Caco-2 (cell line): ENCODE results near the gene PPP2R2D. TPM values are rescaled to one million over a fixed set of nuclear protein-coding genes. Genes with fewer than 3 reads are reported as not detected.

Source experiments
- BruUV-seq: library from RNA; stranded (reverse); fragments of 400-500 nt; replicated peaks from 2 replicates; lab custom pipeline; 2021; lab: Mats Ljungman, UMichigan
- CTCF ChIA-PET: fragments of 300-600 bp; sonication (Branson Sonifier 250); formaldehyde crosslinking; loops from one replicate; lab custom pipeline; 2022; ENCODE audit warnings: antibody characterized with exemption; lab: Charles Lee
- POLR2A ChIA-PET: fragments of 300-600 bp; sonication (Branson Sonifier 250); formaldehyde crosslinking; loops from one replicate; lab custom pipeline; 2022; ENCODE audit warnings: antibody characterized with exemption; lab: Charles Lee
- DNase-seq, 2 experiments: peaks; one replicate each; pipeline versions ENCODE4 v3.0.0 to v3.0.0-alpha.2; 2020 to 2022
- H3K27me3 ChIP-seq: replicated peaks from 2 replicates; pipeline ENCODE4 v1.6.0; 2011; ENCODE audit warnings: low read length; ENCODE audit not compliant: control insufficient read depth, insufficient read depth
- H3K36me3 ChIP-seq: 2 replicates; pipeline ENCODE4 v1.5.1; 2011; ENCODE audit warnings: low read length; ENCODE audit not compliant: control insufficient read depth, insufficient read depth
- H3K4me1 ChIP-seq: fragments of 250-450 bp; sonication (Bioruptor Pico); 2 replicates; pipeline ENCODE4 v1.5.1; 2020; ENCODE audit warnings: mild to moderate bottlenecking
- H3K4me3 ChIP-seq: 2 replicates; pipeline ENCODE4 v1.5.1; 2011; ENCODE audit warnings: low read depth, mild to moderate bottlenecking, control low read depth, low read length
- H3K9me3 ChIP-seq: fragments of 250-450 bp; sonication (Bioruptor Pico); 2 replicates; pipeline ENCODE4 v1.5.1; 2020; ENCODE audit warnings: mild to moderate bottlenecking, moderate library complexity
- H3K27ac Mint-ChIP-seq: one replicate; pipeline ENCODE4 v1.8.0; 2022; ENCODE audit warnings: mixed read lengths; ENCODE audit not compliant: unreplicated experiment
- H3K27me3 Mint-ChIP-seq: one replicate; pipeline ENCODE4 v1.8.0; 2022; ENCODE audit warnings: mixed read lengths; ENCODE audit not compliant: insufficient read depth, unreplicated experiment
- H3K36me3 Mint-ChIP-seq: one replicate; pipeline ENCODE4 v1.8.0; 2022; ENCODE audit warnings: mild to moderate bottlenecking, mixed read lengths; ENCODE audit not compliant: insufficient read depth, unreplicated experiment
- H3K4me1 Mint-ChIP-seq: one replicate; pipeline ENCODE4 v1.8.0; 2022; ENCODE audit warnings: low read depth, mixed read lengths; ENCODE audit not compliant: unreplicated experiment
- H3K4me3 Mint-ChIP-seq: one replicate; pipeline ENCODE4 v1.8.0; 2022; ENCODE audit warnings: mild to moderate bottlenecking, moderate library complexity, mixed read lengths; ENCODE audit not compliant: unreplicated experiment
- H3K9me3 Mint-ChIP-seq: one replicate; pipeline ENCODE4 v1.8.0; 2022; ENCODE audit warnings: mixed read lengths; ENCODE audit not compliant: unreplicated experiment
- CTCF ChIP-seq, 2 experiments: fragments of 200-600 bp in 1 of 2; IDR thresholded peaks; 1 replicate in 1 of 2; 2 replicates in 1 of 2; pipeline versions ENCODE4 v1.5.1 to v1.8.0; 2011 to 2022; ENCODE audit warnings: antibody characterized with exemption in 1 of 2, control low read depth in 1 of 2, inconsistent platforms in 1 of 2, low read depth in 1 of 2, low read length in 1 of 2, mild to moderate bottlenecking in 1 of 2, moderate library complexity in 1 of 2; ENCODE audit not compliant: insufficient read depth in 1 of 2, severe bottlenecking in 1 of 2, unreplicated experiment in 1 of 2
- intact Hi-C: fragments of 100-400 bp; cut with micrococcal nuclease; formaldehyde crosslinking; loops from one replicate; pipeline ENCODE4 v1.10.0; 2022; ENCODE audit not compliant: unreplicated experiment
- total RNA-seq: library from RNA; stranded (reverse); gene quantifications from 2 replicates; pipeline ENCODE4 v1.2.3, GENCODE V29; 2022

Gene PPP2R2D
- total RNA-seq, 1 experiment from 2014 or later: 34.4 TPM

- H3K36me3 Mint-ChIP-seq: no peaks in the 10 kb centered on the region
- no peak overlapping the region for H3K27ac Mint-ChIP-seq
- Histone ChIP-seq H3K4me1 (no peaks in the 10 kb centered on the region), H3K4me3 (no peak overlapping the region), H3K36me3 (no peaks in the 10 kb centered on the region), H3K9me3 (no peaks in the 10 kb centered on the region; the same call in 1 of the 2 replicates), H3K27me3 (no peaks in the 10 kb centered on the region)
- TF ChIP-seq CTCF (IDR thresholded peaks at IDR 0.05; ENCODE audit: insufficient read depth in 1 of 2, low read depth in 1 of 2, low read length in 1 of 2, severe bottlenecking in 1 of 2, unreplicated experiment in 1 of 2): no peak
- CTCF ChIA-PET: no interaction called here
- no peak overlapping the region for H3K4me3 Mint-ChIP-seq
- intact Hi-C loops: no loop called here
- no peaks in the 10 kb centered on the region for H3K4me1 Mint-ChIP-seq
- BruUV-seq: no TSS peak
- POLR2A ChIA-PET: no interaction called here
- DNase-seq: no peak
- no peaks in the 10 kb centered on the region for H3K9me3 Mint-ChIP-seq
- H3K27me3 Mint-ChIP-seq: peaks cover 2% of the 10 kb centered on the region
Measured at GRCh38 chr10:132004052-132004451, 103.2 kb downstream of the PPP2R2D start.

DNA sequence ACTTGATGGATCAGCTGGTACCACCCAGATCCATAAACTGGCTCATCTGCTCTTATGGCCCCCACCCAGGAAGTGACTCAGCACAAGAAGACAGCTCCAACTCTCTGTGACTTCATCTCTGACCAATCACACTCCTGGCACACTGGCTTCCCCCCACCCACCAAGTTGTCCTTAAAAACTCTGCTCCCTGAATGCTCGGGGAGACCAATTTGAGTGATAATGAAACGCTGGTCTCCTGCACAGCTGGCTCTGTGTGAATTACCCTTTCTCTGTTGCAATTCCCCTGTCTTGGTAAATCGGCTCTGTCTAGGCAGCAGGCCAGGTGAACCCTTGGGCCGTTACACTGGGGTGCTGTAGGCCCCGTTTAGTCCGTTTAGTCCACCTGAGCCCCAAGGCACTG is 104.3 kb downstream of the PPP2R2D start:
- POLR2A ChIA-PET: no interaction called here
- BruUV-seq: no TSS peak
- Histone ChIP-seq H3K36me3 (no peaks in the 10 kb centered on the region), H3K4me1 (no peaks in the 10 kb centered on the region), H3K9me3 (no peaks in the 10 kb centered on the region; the same call in 1 of the 2 replicates), H3K27me3 (no peaks in the 10 kb centered on the region), H3K4me3 (no peak overlapping the region)
- H3K27me3 Mint-ChIP-seq: peaks cover 8% of the 10 kb centered on the region
- H3K4me1 Mint-ChIP-seq: no peaks in the 10 kb centered on the region
- no peaks in the 10 kb centered on the region for H3K9me3 Mint-ChIP-seq
- H3K27ac Mint-ChIP-seq: no peak overlapping the region
- CTCF ChIA-PET: no interaction called here
- no peak overlapping the region for H3K4me3 Mint-ChIP-seq
- intact Hi-C loops: no loop called here
- no peak for TF ChIP-seq CTCF (IDR thresholded peaks at IDR 0.05; ENCODE audit: insufficient read depth in 1 of 2, low read depth in 1 of 2, low read length in 1 of 2, severe bottlenecking in 1 of 2, unreplicated experiment in 1 of 2)
- H3K36me3 Mint-ChIP-seq: no peaks in the 10 kb centered on the region
- DNase-seq: no peak

- DNase-seq: no peak
- Histone ChIP-seq H3K4me1 (no peaks in the 10 kb centered on the region), H3K9me3 (no peaks in the 10 kb centered on the region; the same call in 1 of the 2 replicates), H3K27me3 (no peaks in the 10 kb centered on the region), H3K4me3 (no peak overlapping the region), H3K36me3 (no peaks in the 10 kb centered on the region)
- Mint-ChIP-seq H3K4me1 (no peaks in the 10 kb centered on the region), H3K4me3 (no peak overlapping the region), H3K27me3 (peaks cover 10% of the 10 kb centered on the region), H3K27ac (no peak overlapping the region), H3K9me3 (no peaks in the 10 kb centered on the region), H3K36me3 (no peaks in the 10 kb centered on the region)
- no peak for TF ChIP-seq CTCF (IDR thresholded peaks at IDR 0.05; ENCODE audit: insufficient read depth in 1 of 2, low read depth in 1 of 2, low read length in 1 of 2, severe bottlenecking in 1 of 2, unreplicated experiment in 1 of 2)
- ChIA-PET CTCF (interaction anchor here (0.9 kb wide), 1 partner anchor 16 kb away, joined by 4 read pairs; no protein-coding TSS in a partner anchor), POLR2A (no interaction called here)
- intact Hi-C loops: no loop called here
- no TSS peak for BruUV-seq
Measured at GRCh38 chr10:132006966-132007365, 106.2 kb downstream of the PPP2R2D start.
